ENCODE data around the gene TWNK. TPM values are rescaled to one million over a fixed set of nuclear protein-coding genes. Genes with fewer than 3 reads are reported as not detected.

TWNK gene
- total RNA-seq, 3 donors from 2014 or later = 49.8 to 55.5 (median 55.5) TPM

GRCh38 chr10:100980711-100981110, 6.6 kb upstream of the TWNK start:
- Mint-ChIP-seq H3K9me3 (no peaks in the 10 kb centered on the region), H3K4me3 (no peak overlapping the region), H3K36me3 (ENCODE audit: insufficient read depth) (peaks cover 15% of the 10 kb centered on the region), H3K27me3 (ENCODE audit: low read depth) (no peaks in the 10 kb centered on the region), H3K4me1 (ENCODE audit: low read depth) (peaks cover 3% of the 10 kb centered on the region)
- no peak for ATAC-seq
- no peak for DNase-seq

GRCh38 chr10:100981178-100981772, 6.1 kb upstream of the TWNK start:
- Mint-ChIP-seq H3K4me3 (no peak overlapping the region), H3K27me3 (ENCODE audit: low read depth) (no peaks in the 10 kb centered on the region), H3K36me3 (ENCODE audit: insufficient read depth) (peaks cover 15% of the 10 kb centered on the region), H3K9me3 (no peaks in the 10 kb centered on the region), H3K4me1 (ENCODE audit: low read depth) (peaks cover 9% of the 10 kb centered on the region)
- DNase-seq = no peak
- ATAC-seq = no peak

- no peak for ATAC-seq
- Mint-ChIP-seq H3K4me1 (ENCODE audit: low read depth) (peaks cover 21% of the 10 kb centered on the region), H3K4me3 (no peak overlapping the region)
Measured at GRCh38 chr10:100982916-100983830, 4.2 kb upstream of the TWNK start.

GRCh38 chr10:100983868-100984671, 3.3 kb upstream of the TWNK start:
- H3K4me3 Mint-ChIP-seq = no peak overlapping the region
- peaks cover 23% of the 10 kb centered on the region for H3K4me1 Mint-ChIP-seq (ENCODE audit: low read depth)
- H3K27me3 Mint-ChIP-seq (ENCODE audit: low read depth) = no peaks in the 10 kb centered on the region
- H3K36me3 Mint-ChIP-seq (ENCODE audit: insufficient read depth) = peaks cover 19% of the 10 kb centered on the region
- DNase-seq = no peak
- no peaks in the 10 kb centered on the region for H3K9me3 Mint-ChIP-seq
- ATAC-seq = no peak

More at GRCh38 chr10:100982916-100983830, 4.2 kb upstream of the TWNK start:
- H3K36me3 Mint-ChIP-seq (ENCODE audit: insufficient read depth) = peaks cover 19% of the 10 kb centered on the region
- no peak for DNase-seq
- H3K9me3 Mint-ChIP-seq = no peaks in the 10 kb centered on the region
- H3K27me3 Mint-ChIP-seq (ENCODE audit: low read depth) = no peaks in the 10 kb centered on the region

DNA sequence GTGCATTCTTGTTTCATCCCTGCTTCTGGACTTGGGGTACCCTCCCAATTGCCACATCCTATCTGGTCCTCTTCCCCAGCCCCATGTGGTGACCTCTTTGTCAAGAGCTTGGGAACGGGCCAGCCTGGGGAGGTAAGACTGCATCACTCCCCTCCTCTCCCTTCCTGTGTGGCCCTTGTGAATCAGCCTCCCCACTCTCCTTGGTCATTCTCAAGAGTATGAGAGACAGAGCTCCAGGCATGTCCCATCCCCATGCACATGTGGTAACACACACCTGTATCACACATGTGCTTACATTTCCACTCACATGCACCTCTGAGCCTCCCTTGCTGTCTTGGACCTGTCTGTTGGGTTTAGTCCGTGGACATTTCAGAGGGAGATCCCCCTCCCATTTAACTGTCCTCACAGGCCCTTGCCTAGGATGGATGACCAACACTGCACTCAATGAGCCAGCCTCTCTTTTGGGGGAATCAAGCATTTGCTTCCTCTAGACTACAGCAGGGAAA, 2.6 kb upstream of the TWNK start:
- H3K9me3 Mint-ChIP-seq = no peaks in the 10 kb centered on the region
- ATAC-seq = no peak
- DNase-seq = no peak
- no peak overlapping the region for H3K4me3 Mint-ChIP-seq
- peaks cover 25% of the 10 kb centered on the region for H3K36me3 Mint-ChIP-seq (ENCODE audit: insufficient read depth)
- H3K4me1 Mint-ChIP-seq (ENCODE audit: low read depth) = peaks cover 30% of the 10 kb centered on the region
- no peaks in the 10 kb centered on the region for H3K27me3 Mint-ChIP-seq (ENCODE audit: low read depth)

DNA sequence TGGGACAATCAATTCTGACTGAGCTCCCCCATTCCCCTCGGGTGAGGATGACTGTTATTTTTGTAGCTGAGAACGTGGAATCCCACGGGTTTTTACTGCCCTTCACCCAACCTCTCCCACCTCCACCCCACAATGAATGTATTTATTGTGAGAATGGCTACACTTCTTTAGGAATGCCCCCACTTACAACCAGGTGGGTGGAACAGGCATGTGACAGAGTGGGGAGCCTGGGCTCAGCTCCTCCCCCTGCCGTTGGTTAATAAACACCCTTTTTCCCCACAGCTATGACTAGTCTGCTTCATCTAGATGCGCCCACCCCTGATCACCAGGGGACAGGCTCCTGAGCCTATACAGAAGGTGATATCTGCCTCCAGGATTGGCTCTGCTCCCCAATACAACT, 2.0 kb upstream of the TWNK start:
- DNase-seq = no peak
- ATAC-seq = no peak
- peaks cover 25% of the 10 kb centered on the region for H3K36me3 Mint-ChIP-seq (ENCODE audit: insufficient read depth)
- no peaks in the 10 kb centered on the region for H3K27me3 Mint-ChIP-seq (ENCODE audit: low read depth)
- H3K4me1 Mint-ChIP-seq (ENCODE audit: low read depth) = peaks cover 31% of the 10 kb centered on the region
- peak overlapping the region; percentile 90 for H3K4me3 Mint-ChIP-seq
- H3K9me3 Mint-ChIP-seq = no peaks in the 10 kb centered on the region

GRCh38 chr10:100986623-100986951, 756 bp upstream of the TWNK start:
- Mint-ChIP-seq H3K4me3 (peak overlapping the region; percentile 90), H3K36me3 (ENCODE audit: insufficient read depth) (peaks cover 30% of the 10 kb centered on the region), H3K4me1 (ENCODE audit: low read depth) (peaks cover 37% of the 10 kb centered on the region), H3K9me3 (no peaks in the 10 kb centered on the region), H3K27me3 (ENCODE audit: low read depth) (no peaks in the 10 kb centered on the region)
- DNase-seq (no peak), ATAC-seq (no peak)

DNA sequence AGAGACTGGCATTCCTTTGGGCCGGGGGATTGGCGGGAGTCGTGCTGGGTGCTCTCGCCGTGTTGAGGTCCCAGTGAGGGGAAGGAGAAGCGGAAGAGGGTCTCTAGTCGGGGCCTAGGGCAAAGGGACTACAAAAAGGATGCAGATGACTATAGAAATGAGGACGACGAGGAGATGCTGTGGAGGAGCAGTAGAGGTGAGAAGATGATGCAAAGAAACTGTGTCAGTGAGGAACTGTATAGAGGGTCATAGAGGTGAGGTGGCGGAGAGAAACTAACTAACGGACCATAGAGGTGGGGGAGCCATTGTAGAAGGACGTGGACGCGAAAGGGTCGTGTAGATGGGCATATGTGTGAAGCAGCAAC, 324 bp downstream of the TWNK start:
- ATAC-seq (peak; percentile 12 to 28), DNase-seq (no peak)
- Mint-ChIP-seq H3K36me3 (ENCODE audit: insufficient read depth) (peaks cover 28% of the 10 kb centered on the region), H3K9me3 (no peaks in the 10 kb centered on the region), H3K4me3 (peak overlapping the region; percentile 90), H3K4me1 (ENCODE audit: low read depth) (peaks cover 37% of the 10 kb centered on the region), H3K27me3 (ENCODE audit: low read depth) (no peaks in the 10 kb centered on the region)

- no peaks in the 10 kb centered on the region for H3K27me3 Mint-ChIP-seq (ENCODE audit: low read depth)
- DNase-seq (no peak), ATAC-seq (no peak)
- H3K9me3 Mint-ChIP-seq = no peaks in the 10 kb centered on the region
- peaks cover 29% of the 10 kb centered on the region for H3K36me3 Mint-ChIP-seq (ENCODE audit: insufficient read depth)
- peaks cover 37% of the 10 kb centered on the region for H3K4me1 Mint-ChIP-seq (ENCODE audit: low read depth)
- H3K4me3 Mint-ChIP-seq = peak overlapping the region; percentile 90
Measured at GRCh38 chr10:100988166-100988565, 823 bp downstream of the TWNK start.

- ATAC-seq (no peak), DNase-seq (no peak)
- H3K27me3 Mint-ChIP-seq (ENCODE audit: low read depth) = no peaks in the 10 kb centered on the region
- peaks cover 35% of the 10 kb centered on the region for H3K36me3 Mint-ChIP-seq (ENCODE audit: insufficient read depth)
- H3K4me1 Mint-ChIP-seq (ENCODE audit: low read depth) = peaks cover 37% of the 10 kb centered on the region
- H3K4me3 Mint-ChIP-seq = peak overlapping the region; percentile 90
- no peaks in the 10 kb centered on the region for H3K9me3 Mint-ChIP-seq
Measured at GRCh38 chr10:100989088-100989487, 1.7 kb downstream of the TWNK start.

DNA sequence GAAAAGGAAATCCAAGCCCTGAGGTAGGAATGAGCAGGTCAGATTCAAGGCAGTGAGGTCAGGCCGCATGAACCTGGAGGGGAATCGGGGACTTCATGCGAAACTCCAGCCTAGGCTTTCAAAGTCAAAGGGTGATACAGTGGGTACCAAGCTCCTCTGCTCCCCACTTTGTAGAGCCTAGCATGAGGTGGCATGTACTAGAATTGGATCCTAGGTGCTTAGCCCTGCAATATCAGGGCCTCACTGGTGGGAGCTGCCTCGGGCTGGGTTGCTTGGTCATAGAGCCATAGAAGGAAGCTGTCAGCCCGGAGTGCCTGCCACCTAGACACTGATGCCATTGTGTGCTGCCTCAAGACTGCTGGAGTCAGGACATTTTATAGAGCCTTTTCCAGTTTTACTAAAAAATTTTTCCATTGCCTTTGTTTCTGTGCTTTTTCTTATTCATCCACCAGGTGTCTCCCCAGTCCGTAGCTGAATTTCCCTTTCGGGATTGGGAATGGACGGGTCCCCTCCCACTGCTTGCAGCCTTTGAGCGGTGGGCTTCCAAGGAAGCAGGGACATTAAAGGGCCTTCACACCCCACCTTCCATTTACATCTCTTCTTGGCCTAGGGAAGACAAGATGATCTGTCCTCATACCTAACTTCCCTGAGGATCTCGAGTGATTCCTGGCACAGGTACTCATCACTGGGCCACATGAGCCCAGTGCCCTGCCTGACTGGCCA, 6.8 kb downstream of the TWNK start:
- Mint-ChIP-seq H3K9me3 (no peaks in the 10 kb centered on the region), H3K4me1 (ENCODE audit: low read depth) (peaks cover 37% of the 10 kb centered on the region), H3K27me3 (ENCODE audit: low read depth) (no peaks in the 10 kb centered on the region), H3K4me3 (no peak overlapping the region), H3K36me3 (ENCODE audit: insufficient read depth) (peaks cover 35% of the 10 kb centered on the region)
- DNase-seq = no peak
- ATAC-seq = no peak

DNA sequence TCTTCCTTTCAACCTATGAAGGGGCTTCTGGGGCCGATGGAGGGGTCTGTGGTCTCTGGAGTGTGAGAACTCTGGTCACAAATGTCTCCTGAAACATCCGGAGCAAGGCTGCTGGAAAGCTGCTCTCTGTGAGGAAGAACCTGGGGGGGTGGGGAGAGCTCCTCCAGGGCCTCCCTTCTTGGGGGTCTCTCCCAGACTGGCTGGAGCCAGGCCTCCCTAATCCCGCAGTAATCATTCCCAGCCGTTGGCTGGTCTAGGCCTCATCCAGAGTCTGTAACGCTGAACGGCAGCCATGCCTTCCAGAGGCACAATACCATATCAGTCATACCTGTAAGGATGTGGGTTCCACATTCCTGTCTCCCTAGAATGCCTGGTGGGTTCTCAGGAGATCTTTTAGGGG, 7.8 kb downstream of the TWNK start:
- Mint-ChIP-seq H3K4me1 (ENCODE audit: low read depth) (peaks cover 33% of the 10 kb centered on the region), H3K9me3 (no peaks in the 10 kb centered on the region), H3K4me3 (peak overlapping the region; percentile 19), H3K36me3 (ENCODE audit: insufficient read depth) (peaks cover 29% of the 10 kb centered on the region), H3K27me3 (ENCODE audit: low read depth) (no peaks in the 10 kb centered on the region)
- DNase-seq = no peak
- no peak for ATAC-seq

GRCh38 chr10:100996678-100997359, 9.5 kb downstream of the TWNK start:
- Mint-ChIP-seq H3K9me3 (no peaks in the 10 kb centered on the region), H3K4me1 (ENCODE audit: low read depth) (peaks cover 32% of the 10 kb centered on the region), H3K36me3 (ENCODE audit: insufficient read depth) (peaks cover 18% of the 10 kb centered on the region), H3K27me3 (ENCODE audit: low read depth) (no peaks in the 10 kb centered on the region), H3K4me3 (peak overlapping the region; percentile 87)
- peak; percentile 23 for DNase-seq
- peak; percentile 15 to 26 for ATAC-seq
